H1 (cell line): ENCODE data around the gene ECI1. TPM values are rescaled to one million over a fixed set of nuclear protein-coding genes. Genes with fewer than 3 reads are reported as not detected.

Experiments
- TAF7 ChIP-seq: optimal IDR thresholded peaks from 2 replicates; pipeline ENCODE3; 2011; ENCODE audit warnings: low read depth, mild to moderate bottlenecking, inconsistent platforms, low read length, moderate library complexity, borderline replicate concordance
- polyA plus RNA-seq, 7 experiments: library from polyadenylated mRNA; depleted of rRNA in 3 of 7; stranded (reverse) in 5 of 7; unstranded in 2 of 7; fragments of >200 nt in 5 of 7; fragments of 200-250 nt in 2 of 7; gene quantifications; 1 replicate in 5 of 7; 2 replicates in 1 of 7; 4 replicates in 1 of 7; pipeline versions ENCODE4 v1.2.1 to v1.2.3, GENCODE V29; 2011 to 2013; ENCODE audit warnings: missing spikeins in 2 of 7, mixed read lengths in 2 of 7
- total RNA-seq: library from RNA; stranded (reverse); fragmentation: NEBNext Ultra II Directional; extraction: Animal tissue kit (Norgen Biotek cat#: 25700); gene quantifications from 2 replicates; pipeline ENCODE4 v1.2.1, GENCODE V29; 2021

Gene ECI1
- total and polyA plus RNA-seq, 2 of the 8 experiments (the other 6 are each of a cell fraction or from before 2014, with no cell fraction given): 79.5 to 151 TPM

GRCh38 chr16:2277466-2278271 lies 26.3 kb upstream of the ECI1 start (continued):
- no peak for TF ChIP-seq TAF7
- TF ChIP-seq, all 59 proteins: peak for 0
